B cell (primary cell): ENCODE data around the gene ZNF652.

Source experiments
- EZH2 ChIP-seq: IDR thresholded peaks from 2 replicates; pipeline ENCODE4 v1.6.1; 2012; ENCODE audit warnings: borderline replicate concordance, low read depth, mild to moderate bottlenecking, moderate library complexity, low read length; ENCODE audit not compliant: insufficient read depth, poor library complexity, severe bottlenecking
- TF ChIP-seq, protein P1 (sequence below): fragments of 200-600 bp; IDR thresholded peaks from one replicate; pipeline ENCODE4 v1.8.0; 2022; ENCODE audit warnings: antibody characterized with exemption, mild to moderate bottlenecking

DNA sequence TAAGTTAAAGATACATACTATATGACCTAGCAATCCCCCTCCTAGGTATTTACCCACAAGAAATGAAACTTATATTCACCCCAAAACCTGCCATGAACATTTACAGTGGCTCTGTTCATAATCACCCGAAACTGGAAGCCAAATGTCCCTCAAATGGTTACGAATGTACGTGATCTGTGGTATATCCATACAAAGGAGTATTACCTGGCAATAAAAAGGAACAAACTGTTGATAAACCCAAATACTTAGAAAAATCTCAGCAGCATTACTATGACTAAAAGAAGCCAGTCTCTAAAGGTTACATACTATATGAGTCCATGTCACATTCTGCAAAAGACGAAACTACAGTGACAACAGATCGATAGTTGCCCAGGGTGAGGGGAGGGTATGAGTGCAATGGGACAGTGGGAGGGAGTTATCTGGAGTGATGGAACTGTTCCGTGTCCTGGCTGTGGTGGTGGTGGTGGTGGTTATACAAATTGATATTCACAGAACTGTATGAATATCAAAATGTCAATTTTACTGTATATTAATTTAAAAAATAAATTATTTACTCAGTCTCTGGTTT, 9.4 kb downstream of the ZNF652 start:
- TF ChIP-seq EZH2, result no peak
- TF ChIP-seq, protein P1, sequence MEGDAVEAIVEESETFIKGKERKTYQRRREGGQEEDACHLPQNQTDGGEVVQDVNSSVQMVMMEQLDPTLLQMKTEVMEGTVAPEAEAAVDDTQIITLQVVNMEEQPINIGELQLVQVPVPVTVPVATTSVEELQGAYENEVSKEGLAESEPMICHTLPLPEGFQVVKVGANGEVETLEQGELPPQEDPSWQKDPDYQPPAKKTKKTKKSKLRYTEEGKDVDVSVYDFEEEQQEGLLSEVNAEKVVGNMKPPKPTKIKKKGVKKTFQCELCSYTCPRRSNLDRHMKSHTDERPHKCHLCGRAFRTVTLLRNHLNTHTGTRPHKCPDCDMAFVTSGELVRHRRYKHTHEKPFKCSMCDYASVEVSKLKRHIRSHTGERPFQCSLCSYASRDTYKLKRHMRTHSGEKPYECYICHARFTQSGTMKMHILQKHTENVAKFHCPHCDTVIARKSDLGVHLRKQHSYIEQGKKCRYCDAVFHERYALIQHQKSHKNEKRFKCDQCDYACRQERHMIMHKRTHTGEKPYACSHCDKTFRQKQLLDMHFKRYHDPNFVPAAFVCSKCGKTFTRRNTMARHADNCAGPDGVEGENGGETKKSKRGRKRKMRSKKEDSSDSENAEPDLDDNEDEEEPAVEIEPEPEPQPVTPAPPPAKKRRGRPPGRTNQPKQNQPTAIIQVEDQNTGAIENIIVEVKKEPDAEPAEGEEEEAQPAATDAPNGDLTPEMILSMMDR, result no peak
